Inferior parietal cortex (tissue), 1 donor: Measurements from ENCODE around the gene SPDYC.

Source experiments
- DNase-seq: peaks from one replicate; pipeline ENCODE4 v3.0.0-alpha.2; 2016; ENCODE audit errors: extremely low spot score

The SPDYC gene

DNA sequence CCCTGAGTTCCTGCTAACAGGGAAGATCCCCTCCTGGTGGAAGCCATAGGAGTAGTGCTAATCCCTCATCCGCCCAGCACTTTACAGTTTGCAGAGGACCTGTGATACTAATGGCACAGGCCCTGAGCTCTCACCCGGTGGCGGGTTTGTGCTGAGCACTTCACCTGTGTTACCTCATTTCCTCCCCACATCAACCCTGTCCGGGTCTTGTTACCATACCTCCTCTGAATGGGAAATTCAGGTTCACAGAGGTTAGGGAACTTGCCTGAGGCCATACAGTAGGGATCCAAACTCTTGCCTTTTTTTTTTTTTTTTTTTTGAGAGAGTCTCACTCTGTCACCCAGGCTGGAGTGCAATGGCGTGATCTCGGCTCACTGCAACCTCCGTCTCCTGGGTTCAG, 36.9 kb downstream of the SPDYC start:
- DNase-seq: no peak

DNA sequence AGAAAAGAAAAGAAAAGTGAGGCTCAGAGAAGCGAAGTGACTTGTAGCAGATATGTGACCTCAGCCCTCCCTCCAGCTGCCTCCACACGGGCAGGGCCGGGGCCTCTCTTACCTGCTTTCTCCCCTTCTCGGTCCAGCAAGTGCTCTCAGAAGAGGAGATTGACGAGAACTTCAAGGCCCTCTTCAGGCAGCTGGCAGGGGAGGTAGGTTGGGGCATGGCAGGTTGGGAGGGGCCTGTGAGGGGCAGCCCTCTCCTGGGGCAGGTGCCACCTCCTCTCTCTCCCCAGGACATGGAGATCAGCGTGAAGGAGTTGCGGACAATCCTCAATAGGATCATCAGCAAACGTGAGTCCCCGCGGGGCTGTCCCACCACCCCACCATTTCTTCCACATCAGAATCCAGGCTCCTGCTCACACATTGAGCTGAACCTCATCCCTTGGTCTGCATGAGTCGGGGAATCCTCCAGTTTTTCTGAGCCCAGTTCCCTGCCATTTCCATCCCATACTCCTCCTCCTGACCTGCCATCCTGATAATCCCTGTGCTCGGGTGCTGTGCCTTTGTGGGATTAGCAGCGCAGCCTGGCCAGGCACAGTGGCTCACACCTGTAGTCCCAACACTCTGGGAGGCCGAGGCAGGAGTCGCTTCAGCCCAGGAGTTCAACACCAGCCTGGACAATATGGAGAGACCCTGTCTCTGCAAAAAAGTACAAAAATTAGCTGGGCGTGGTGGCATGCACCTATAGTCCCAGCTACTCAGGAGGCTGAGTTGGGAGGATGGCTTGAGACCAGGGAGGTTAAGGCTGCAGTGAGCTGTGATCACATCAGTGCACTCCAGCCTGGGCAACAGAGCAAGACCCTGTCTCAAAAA, 38.1 kb downstream of the SPDYC start:
- no peak for DNase-seq

DNA sequence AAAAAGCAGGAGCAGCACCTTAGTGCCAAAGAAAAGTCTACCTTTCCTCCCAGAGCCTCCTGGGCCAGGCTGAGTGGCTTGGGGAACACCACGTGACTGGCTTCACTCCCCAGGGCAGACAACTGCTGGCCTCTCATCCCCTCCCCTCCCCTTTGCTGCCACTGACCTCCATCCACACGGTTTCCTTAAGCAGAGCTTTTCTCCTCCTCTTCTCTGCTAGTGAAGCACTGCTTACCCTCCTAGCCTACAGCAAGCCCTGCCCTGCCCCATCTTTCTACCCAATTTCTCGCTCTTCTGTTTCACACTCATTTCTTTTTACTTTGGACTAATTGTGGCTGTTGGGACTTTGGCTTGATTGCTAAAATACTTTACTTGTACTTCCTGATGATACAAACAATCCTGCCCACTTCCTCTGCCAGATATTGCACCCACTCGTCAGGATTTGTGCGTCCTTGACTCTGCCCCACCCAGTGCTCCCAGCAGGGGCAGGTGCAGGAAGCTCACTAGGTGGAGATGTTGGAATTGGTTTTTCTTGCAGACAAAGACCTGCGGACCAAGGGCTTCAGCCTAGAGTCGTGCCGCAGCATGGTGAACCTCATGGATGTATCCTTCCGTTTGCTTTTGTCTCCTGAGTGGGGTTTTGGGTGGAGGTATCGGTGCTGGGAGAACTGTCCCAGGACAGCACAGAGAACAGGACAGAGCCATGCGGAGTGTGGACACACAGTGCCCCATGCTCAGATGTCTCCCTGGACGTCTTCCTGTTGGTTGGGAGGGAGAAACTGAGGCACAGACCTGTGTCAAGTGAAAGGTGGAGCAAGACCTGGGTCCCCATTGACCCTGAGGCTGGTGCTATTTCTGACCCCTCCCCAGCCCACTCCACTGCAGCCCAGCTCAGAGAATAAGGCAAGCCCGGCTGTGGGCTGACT, 39.0 kb downstream of the SPDYC start:
- no peak for DNase-seq

GRCh38 chr11:65209711-65210360, 39.8 kb downstream of the SPDYC start:
- no peak for DNase-seq

DNA sequence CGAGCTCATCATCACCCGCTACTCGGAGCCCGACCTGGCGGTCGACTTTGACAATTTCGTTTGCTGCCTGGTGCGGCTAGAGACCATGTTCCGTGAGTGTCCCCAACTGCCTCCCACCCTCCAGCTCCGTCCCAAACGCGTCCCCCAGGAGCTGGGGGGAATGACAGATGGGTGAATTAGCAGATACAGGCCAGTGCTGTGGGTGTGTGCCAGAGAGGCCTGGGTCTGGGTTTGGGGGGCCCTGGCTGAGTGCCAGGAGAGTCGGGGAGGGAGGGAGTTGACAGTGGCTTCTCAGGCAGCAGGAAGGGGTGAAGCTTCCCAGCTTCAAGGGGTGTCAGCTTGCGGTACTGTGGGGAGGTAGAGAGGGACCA, 40.3 kb downstream of the SPDYC start:
- DNase-seq: no peak

DNA sequence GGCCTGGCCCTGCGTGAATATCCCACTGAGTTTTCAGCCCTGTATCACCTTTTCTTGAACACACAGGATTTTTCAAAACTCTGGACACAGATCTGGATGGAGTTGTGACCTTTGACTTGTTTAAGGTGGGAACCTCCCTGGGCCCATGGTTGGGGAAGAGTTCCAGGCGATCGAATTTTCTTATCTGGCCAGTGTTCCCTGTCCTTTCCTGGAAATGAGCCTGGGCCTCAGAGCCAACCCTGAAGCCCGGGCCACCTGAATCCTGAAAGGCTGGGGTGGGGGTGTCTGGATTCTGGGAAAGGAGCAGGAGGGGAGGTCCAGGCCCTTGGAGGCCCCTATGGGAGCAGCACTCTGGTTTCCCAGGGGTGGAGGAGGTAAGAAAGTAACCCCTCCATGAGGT, 40.7 kb downstream of the SPDYC start:
- no peak for DNase-seq

GRCh38 chr11:65211293-65212105, 41.5 kb downstream of the SPDYC start:
- DNase-seq: no peak

- DNase-seq: no peak
These were observed 42.3 kb downstream of the SPDYC start for GRCh38 chr11:65212226-65212801.

DNA sequence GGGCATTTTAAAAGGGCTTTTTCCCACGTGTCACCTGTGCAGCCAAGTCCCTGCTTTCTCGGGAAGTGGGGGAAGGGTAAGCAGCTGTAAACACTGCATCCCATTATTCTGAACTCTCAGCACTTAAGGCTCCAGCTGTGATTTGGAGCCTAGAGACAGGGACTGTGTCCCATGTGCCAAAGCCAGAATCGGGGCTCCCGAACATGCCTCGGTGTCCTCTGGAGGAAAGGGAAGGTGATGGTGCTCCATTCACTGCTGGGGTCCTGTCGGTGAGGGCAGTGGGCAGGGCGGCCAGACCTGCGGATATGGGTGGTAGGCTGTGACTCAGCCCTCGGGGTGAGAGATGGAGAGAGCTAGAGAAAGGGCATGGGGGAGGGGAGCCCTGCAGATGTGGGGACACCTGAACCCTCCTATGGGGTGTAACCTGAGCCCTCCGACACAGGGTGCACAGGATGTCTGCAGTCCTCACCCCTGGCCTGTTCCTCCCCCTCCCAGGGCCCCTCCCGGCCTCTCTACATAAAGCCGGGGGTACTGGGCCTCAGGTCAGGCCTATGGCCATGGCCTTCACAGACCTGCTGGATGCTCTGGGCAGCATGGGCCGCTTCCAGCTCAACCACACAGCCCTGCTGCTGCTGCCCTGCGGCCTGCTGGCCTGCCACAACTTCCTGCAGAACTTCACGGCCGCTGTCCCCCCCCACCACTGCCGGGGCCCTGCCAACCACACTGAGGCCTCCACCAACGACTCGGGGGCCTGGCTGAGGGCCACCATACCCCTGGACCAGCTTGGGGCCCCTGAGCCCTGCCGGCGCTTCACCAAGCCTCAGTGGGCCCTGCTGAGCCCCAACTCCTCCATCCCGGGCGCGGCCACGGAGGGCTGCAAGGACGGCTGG, 43.5 kb downstream of the SPDYC start:
- DNase-seq: no peak

- DNase-seq: no peak
These were observed 44.3 kb downstream of the SPDYC start for GRCh38 chr11:65214212-65214845.

- no peak for DNase-seq
These were observed 45.5 kb downstream of the SPDYC start for GRCh38 chr11:65215441-65216076.

GRCh38 chr11:65216830-65217229, 46.8 kb downstream of the SPDYC start:
- no peak for DNase-seq

- no peak for DNase-seq
These were observed 47.7 kb downstream of the SPDYC start for GRCh38 chr11:65217441-65218423.

DNA sequence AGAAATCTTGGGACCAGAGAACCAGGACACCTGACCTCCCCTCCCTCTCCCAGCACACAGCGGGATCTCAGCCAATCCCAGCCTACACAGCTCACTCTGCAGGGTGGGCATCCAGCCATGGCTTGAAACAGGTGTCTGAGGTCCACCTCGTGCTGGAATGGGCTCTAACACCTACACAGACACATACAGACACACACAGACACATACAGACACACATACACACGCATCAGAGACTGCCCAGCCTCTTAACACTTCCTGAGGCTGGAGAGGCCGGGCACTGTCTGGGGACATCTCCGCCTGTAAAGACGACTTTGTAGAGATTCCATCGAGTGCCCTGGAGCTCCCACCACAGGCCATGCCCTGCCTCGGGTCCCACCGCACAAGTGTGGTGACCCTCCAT, 48.4 kb downstream of the SPDYC start:
- no peak for DNase-seq

DNA sequence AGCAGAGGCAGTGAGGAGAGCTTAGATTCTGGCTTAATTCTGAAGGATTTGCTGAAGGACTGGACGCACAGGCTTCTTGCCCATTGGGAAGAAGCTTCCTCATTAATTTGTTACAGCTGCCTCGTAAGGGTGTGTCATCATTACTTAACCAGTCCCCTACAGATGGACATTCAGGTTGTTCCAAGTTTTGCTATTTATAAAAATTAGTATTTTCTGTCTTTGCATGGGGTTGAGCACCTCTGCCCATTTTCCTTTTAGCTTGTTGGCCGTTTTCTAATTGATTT, 49.8 kb downstream of the SPDYC start:
- DNase-seq: no peak

- no peak for DNase-seq
These were observed 51.0 kb downstream of the SPDYC start for GRCh38 chr11:65221026-65221425.
